ENCODE results near the gene GRPEL1.

DNA sequence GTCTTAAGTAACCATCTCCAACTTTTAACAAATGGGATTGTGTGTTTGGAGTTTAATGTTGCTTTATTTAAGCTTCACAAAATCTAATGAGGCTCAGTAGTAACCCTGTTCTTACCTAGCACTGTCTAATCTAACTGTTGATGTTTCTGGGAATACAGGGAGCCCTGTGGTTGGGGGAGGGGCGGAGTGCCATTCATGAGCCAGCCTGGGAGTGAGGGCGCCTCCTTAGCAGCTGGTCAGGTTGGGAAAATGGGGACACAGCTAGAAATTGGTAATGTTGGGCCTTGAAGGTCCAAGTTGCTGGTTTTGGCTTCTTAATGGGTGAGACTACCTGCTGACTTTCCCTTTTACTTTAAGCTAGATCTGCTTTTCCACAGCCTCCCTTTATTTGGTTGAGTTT lies 47.6 kb downstream of the GRPEL1 start:
- TF ChIP-seq POLR2A (IDR thresholded peaks at IDR 0.05) (no peak), POLR2AphosphoS5 (IDR thresholded peaks at IDR 0.05) (no peak), EP300 (IDR thresholded peaks at IDR 0.05) (no peak)
- TF ChIP-seq, protein P1, sequence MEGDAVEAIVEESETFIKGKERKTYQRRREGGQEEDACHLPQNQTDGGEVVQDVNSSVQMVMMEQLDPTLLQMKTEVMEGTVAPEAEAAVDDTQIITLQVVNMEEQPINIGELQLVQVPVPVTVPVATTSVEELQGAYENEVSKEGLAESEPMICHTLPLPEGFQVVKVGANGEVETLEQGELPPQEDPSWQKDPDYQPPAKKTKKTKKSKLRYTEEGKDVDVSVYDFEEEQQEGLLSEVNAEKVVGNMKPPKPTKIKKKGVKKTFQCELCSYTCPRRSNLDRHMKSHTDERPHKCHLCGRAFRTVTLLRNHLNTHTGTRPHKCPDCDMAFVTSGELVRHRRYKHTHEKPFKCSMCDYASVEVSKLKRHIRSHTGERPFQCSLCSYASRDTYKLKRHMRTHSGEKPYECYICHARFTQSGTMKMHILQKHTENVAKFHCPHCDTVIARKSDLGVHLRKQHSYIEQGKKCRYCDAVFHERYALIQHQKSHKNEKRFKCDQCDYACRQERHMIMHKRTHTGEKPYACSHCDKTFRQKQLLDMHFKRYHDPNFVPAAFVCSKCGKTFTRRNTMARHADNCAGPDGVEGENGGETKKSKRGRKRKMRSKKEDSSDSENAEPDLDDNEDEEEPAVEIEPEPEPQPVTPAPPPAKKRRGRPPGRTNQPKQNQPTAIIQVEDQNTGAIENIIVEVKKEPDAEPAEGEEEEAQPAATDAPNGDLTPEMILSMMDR (IDR thresholded peaks at IDR 0.05) = no peak
